ENCODE measurements around the gene REST. TPM values are rescaled to one million over a fixed set of nuclear protein-coding genes. Genes with fewer than 3 reads are reported as not detected.

Gene REST, protein sequence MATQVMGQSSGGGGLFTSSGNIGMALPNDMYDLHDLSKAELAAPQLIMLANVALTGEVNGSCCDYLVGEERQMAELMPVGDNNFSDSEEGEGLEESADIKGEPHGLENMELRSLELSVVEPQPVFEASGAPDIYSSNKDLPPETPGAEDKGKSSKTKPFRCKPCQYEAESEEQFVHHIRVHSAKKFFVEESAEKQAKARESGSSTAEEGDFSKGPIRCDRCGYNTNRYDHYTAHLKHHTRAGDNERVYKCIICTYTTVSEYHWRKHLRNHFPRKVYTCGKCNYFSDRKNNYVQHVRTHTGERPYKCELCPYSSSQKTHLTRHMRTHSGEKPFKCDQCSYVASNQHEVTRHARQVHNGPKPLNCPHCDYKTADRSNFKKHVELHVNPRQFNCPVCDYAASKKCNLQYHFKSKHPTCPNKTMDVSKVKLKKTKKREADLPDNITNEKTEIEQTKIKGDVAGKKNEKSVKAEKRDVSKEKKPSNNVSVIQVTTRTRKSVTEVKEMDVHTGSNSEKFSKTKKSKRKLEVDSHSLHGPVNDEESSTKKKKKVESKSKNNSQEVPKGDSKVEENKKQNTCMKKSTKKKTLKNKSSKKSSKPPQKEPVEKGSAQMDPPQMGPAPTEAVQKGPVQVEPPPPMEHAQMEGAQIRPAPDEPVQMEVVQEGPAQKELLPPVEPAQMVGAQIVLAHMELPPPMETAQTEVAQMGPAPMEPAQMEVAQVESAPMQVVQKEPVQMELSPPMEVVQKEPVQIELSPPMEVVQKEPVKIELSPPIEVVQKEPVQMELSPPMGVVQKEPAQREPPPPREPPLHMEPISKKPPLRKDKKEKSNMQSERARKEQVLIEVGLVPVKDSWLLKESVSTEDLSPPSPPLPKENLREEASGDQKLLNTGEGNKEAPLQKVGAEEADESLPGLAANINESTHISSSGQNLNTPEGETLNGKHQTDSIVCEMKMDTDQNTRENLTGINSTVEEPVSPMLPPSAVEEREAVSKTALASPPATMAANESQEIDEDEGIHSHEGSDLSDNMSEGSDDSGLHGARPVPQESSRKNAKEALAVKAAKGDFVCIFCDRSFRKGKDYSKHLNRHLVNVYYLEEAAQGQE
- 5.3 to 11.3 TPM (median 8.2 TPM) in 5 replicates for total RNA-seq (2022; extraction: Qiagen RNA extraction; ENCODE audit: low read depth)

DNA sequence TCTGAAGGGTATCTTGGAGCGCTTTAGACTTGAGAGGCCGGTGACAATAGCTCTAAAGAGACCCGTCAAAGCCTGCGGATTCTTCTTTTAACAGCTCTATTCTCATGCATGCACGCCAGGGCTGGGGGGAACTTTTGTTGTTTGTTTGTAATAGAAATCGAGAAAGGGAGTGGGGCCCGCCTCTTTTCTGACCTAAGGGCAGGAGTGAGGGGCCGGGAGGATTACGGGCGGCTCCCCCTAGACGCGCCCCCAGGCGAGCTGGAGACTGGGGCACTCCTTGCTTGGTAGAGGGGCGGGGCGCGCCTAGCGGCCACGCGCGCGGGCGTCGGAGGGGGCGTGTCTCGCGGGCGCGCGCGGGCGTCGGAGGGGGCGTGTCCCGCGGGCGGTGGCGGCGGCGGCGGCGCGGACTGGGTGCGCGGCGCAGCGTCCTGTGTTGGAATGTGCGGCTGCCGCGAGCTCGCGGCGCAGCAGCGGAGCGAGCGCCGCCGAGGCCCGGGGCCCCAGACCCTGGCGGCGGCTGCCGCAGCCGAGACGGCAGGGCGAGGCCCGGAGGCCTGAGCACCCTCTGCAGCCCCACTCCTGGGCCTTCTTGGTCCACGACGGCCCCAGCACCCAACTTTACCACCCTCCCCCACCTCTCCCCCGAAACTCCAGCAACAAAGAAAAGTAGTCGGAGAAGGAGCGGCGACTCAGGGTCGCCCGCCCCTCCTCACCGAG lies at the start of gene REST:
Gene REST, plus strand, starts transcription at position 412 of the 717 bp plus-strand sequence. CDS start 2,739 bp downstream, outside the sequence.

DNA sequence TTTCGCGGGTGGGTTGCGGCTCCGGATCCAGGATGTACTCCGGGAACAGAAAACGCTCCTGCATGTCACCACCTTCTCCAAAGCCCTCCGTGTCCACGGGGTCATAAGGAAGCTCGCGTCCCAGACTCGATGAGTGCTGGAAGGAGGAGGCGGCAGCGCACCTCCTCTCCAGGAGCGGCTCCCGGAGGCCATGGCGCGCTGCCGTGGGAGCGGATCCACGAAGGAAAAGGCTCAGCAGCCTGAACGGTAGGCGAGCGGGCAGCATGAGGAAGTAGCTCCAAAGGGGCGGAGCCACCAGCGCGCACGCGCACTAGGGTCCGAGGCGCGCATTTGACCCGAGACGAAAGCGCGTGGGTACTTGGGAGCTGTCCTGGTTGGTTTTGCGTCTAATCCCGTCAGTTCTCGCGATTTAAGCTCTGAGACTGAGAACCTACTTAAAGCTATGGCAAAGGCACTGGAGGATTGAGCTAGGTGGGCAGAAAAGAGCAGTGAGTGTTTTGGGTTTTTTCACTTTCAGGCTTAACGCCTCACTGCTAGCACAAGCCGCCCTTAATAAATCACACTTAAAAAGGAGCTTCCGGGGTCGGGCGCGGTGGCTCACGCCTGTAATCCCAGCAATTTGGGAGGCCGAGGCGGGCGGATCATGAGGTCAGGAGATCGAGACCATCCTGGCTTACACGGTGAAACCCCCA lies 69.8 kb downstream of the REST start, which contains the start of gene NOA1:
Gene NOA1, minus strand, starts transcription at position 286 of the 692 bp plus-strand sequence. Its CDS starts 21 bp downstream, at position 265.

DNA sequence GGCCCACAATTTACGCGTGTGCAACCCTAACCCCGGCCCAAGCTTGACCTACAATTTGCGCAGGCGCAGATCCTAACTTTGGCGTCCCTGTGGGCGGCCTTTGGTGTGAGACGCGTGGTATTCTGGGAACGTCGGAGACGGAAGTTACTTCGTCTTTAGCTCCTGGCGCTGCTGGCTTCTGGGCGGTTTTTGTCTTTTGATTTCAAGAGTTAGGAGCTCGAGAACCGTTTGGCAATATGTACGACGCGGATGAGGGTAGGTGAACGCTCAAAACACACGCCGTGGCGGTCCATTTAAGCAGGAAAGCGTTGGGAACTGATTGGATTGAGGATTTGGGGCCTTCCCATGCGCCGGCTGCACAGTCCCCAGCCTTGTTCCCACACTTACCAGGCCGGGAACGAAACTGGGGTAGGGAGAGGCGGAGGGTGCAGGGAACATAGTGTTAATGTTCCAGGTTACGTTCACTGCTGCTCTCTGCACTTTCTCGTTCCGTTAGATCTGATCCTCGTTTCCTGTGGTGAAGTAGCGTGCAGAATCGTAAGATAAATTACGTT lies 71.1 kb downstream of the REST start, which contains the start of gene POLR2B:
Gene POLR2B, plus strand, starts transcription at position 147 of the 554 bp plus-strand sequence. Its CDS starts 90 bp downstream, at position 237.

Other genes starting within 250 kb of the REST start
- not detected in 5 replicates for gene HOPX, start 226.6 kb upstream of the REST start, total RNA-seq (2022; extraction: Qiagen RNA extraction; ENCODE audit: low read depth)
- gene SPINK2, start 86.2 kb upstream of the REST start, total RNA-seq (2022; extraction: Qiagen RNA extraction; ENCODE audit: low read depth) = 0.37 TPM in 1 of 5 replicates, not detected in the others
- 14.3 to 17.5 TPM (median 16.2 TPM) in 5 replicates for gene NOA1, start 69.7 kb downstream of the REST start, total RNA-seq (2022; extraction: Qiagen RNA extraction; ENCODE audit: low read depth)
- gene POLR2B, start 71.0 kb downstream of the REST start, total RNA-seq (2022; extraction: Qiagen RNA extraction; ENCODE audit: low read depth) = 61.5 to 79.5 TPM (median 65.0 TPM) in 5 replicates
- gene IGFBP7, start 202.5 kb downstream of the REST start, total RNA-seq (2022; extraction: Qiagen RNA extraction; ENCODE audit: low read depth) = 196 to 346 TPM (median 268 TPM) in 5 replicates

All from A549 treated with ZK216348 at 1 μM for 4 hours (cell line).